ENCODE results near the gene PHACTR1.

DNA sequence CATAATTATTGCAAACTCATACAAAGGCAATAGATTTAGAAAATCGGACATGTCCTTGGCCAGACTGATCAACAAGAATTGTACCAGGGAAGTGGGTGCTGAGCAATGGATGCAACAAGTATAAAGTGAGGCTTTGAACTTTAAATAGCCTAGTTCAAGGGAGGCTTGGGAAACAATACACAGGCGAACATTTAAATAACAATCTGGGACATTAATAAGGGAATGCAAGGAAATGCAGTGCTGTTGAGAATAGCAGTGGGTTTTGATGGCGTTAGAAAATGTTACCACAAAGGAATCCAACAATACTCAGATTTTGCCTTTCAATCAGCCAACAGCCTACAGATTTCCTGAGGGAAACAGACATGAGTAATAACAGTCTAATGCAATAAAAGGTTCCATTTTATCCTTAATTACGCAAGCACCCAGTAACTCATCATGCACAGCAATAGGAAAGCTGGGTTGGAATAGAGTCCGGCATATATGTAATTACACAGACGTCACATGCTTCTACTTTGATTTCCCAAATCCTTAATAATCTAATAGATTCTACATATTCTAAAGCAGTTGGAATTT is 134.6 kb downstream of the PHACTR1 start:
- TF ChIP-seq, protein P1, sequence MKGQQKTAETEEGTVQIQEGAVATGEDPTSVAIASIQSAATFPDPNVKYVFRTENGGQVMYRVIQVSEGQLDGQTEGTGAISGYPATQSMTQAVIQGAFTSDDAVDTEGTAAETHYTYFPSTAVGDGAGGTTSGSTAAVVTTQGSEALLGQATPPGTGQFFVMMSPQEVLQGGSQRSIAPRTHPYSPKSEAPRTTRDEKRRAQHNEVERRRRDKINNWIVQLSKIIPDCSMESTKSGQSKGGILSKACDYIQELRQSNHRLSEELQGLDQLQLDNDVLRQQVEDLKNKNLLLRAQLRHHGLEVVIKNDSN (IDR thresholded peaks at IDR 0.05): no peak
- TF ChIP-seq EP300 (IDR thresholded peaks at IDR 0.05; ENCODE audit: borderline replicate concordance) (no peak), RAD21 (IDR thresholded peaks at IDR 0.05; ENCODE audit: low read depth) (no peak), YY1 (IDR thresholded peaks at IDR 0.05; ENCODE audit: low read depth) (no peak), TAF1 (IDR thresholded peaks at IDR 0.05; ENCODE audit: low read depth) (no peak), TCF12 (IDR thresholded peaks at IDR 0.05; ENCODE audit: low read depth) (no peak), EGR1 (IDR thresholded peaks at IDR 0.05) (no peak), CREB1 (IDR thresholded peaks at IDR 0.05; ENCODE audit: low read depth) (no peak)
- TF ChIP-seq, protein P2, sequence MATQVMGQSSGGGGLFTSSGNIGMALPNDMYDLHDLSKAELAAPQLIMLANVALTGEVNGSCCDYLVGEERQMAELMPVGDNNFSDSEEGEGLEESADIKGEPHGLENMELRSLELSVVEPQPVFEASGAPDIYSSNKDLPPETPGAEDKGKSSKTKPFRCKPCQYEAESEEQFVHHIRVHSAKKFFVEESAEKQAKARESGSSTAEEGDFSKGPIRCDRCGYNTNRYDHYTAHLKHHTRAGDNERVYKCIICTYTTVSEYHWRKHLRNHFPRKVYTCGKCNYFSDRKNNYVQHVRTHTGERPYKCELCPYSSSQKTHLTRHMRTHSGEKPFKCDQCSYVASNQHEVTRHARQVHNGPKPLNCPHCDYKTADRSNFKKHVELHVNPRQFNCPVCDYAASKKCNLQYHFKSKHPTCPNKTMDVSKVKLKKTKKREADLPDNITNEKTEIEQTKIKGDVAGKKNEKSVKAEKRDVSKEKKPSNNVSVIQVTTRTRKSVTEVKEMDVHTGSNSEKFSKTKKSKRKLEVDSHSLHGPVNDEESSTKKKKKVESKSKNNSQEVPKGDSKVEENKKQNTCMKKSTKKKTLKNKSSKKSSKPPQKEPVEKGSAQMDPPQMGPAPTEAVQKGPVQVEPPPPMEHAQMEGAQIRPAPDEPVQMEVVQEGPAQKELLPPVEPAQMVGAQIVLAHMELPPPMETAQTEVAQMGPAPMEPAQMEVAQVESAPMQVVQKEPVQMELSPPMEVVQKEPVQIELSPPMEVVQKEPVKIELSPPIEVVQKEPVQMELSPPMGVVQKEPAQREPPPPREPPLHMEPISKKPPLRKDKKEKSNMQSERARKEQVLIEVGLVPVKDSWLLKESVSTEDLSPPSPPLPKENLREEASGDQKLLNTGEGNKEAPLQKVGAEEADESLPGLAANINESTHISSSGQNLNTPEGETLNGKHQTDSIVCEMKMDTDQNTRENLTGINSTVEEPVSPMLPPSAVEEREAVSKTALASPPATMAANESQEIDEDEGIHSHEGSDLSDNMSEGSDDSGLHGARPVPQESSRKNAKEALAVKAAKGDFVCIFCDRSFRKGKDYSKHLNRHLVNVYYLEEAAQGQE (IDR thresholded peaks at IDR 0.05; ENCODE audit: low read depth): no peak
- TF ChIP-seq, protein P3, sequence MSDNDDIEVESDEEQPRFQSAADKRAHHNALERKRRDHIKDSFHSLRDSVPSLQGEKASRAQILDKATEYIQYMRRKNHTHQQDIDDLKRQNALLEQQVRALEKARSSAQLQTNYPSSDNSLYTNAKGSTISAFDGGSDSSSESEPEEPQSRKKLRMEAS (IDR thresholded peaks at IDR 0.05): no peak

Data from Ishikawa (cell line).